Embryonic facial prominence (tissue), 1 donor: Measurements from ENCODE around the gene MTX3.

Source experiments
- DNase-seq: peaks from one replicate; pipeline ENCODE4 v3.0.0-alpha.2; 2016; ENCODE audit errors: extremely low spot score

The MTX3 gene

DNA sequence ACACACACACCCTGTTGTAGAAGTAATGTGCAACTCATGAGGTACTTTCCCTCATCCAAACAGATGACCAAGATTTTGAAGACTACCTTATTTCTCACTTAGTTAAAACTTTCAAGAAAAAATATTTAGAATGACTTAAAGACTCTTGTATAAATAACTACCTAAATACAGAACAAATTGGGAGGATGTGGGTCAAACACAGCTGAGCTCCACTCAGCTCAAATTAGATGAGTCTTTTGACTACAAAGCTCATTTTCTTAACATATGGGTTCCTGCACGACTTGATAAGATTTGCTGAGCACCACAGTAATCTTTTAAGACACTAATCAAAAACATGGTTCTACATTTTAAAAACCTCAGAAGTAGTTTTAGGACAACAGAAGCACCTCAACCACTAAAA, 8.9 kb downstream of the MTX3 start:
- no peak for DNase-seq

DNA sequence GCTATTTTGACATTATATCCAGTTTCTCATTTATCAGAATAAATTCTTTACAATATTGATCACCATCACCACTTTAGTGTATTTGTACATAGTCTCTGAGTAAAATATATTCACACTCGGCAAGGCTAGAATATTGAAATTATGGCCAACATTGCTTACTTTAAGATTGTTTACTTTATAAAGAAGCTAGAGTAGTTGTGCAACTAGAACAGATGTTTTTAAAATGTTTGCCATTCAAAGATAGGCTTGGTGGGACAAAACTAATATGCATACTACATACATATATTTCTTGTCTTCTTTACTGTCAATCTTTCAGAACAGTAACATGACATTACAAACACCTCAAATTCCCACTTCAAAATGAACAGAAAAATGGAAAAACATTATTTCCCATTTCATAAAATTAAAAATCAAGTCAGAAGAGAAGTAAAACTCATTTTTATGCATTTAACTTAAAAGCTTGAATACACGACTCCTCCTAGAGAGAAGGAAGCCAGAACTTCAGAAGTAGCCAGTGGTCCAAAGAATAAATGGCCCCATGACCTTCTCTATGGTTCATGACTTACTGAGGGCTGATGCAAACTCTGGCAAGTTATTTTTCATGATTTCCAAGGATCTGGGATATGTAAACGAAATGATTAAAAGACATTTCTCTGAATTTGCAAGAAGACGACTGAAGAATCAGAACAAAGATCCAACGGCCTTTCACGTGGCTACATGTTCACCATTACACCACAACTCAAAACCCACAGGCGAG, 14.1 kb downstream of the MTX3 start:
- no peak for DNase-seq

GRCh38 chr5:79975422-79975821, 15.6 kb downstream of the MTX3 start:
- no peak for DNase-seq

DNA sequence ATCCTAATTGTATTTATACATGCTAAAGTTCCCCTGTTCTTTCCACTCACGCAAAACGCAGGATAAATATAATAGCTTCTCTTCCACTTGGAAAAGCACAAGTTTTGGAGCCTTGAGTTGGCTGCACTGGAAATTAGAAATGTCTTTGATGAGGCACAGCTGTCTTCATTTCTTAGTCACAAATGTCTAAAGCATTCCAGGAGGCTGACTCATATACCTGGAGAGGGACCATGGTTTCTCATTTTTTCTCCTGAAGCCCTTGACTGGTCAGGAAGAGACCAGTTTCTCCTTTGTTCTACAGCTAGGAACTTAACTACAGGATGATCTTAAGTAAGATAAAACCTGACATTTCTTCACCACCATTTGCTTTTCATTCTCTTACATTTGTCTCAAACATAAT, 16.2 kb downstream of the MTX3 start:
- DNase-seq = no peak

DNA sequence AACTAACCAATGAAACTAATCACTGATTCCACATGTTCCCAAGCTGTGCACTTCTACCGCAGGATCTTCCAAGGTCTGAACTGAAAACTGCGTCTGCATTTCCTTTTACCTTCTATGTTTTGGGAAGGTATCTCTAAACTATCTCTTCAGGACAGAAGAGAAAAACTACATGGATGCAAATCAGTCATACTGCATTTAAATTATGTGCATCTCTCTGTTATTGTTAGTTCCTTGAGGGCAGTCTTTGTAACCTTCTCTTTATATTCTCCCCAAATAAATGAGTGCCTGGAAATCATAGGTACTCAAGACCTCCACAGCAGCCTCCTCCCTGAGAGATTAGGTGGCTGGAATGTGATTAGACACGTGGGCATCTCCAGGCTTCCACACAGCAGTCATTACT, 17.1 kb downstream of the MTX3 start:
- DNase-seq = no peak

DNA sequence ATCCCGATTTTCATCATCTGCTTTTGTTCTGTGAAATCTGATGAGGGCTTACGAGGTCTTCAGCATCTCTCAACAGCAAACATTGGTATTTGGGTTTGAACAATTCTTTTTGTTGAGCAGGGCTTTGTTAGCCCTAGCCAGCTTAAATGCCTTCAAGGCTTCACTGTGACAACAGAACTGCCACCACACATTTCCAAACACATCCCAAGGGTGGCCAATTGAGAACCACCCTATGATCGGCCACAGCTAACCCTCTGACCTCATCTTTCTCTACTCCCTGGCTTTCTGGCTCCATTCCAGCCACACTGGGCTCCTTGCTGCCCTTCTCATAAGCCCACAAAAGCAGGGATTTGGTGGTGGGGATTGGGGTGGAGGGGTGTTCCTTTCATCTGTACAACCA, 17.6 kb downstream of the MTX3 start:
- DNase-seq = no peak

DNA sequence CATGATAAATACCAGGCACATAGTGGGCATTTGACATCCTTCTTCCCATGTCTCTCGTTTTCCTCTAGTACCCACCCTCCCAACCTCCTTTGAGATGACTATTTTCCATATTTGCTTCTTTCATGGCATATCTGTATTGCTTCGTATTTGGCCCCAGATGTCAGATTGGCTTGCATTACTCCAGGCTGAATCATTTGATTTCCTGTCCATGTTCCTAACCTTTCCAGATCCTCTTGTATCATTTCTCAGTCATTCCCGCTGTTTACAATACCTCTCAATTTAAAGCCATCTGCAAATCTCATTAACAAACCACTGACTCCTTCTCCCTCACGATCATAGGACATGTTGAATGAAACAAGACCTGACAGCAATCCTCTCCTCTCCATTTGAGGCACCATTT, 19.9 kb downstream of the MTX3 start:
- no peak for DNase-seq

DNA sequence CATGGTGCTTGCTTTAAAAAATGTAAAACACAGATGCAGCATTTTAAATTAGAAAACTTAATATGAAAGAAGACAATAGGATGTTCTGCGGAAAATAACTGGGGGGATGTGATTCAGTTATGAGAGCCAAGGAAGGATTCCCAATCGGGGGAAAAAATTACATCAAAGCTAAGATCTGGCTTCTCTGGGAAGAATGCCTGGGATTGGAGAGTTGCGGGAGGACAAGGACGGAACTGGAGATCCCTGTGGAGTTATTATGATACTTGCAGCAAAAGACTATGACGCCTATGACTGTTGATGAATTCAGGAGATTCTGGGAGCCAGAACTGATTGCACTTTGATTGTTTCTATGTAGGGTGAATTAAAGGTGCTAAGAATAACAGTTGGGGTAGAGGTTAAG, 24.6 kb downstream of the MTX3 start:
- no peak for DNase-seq

GRCh38 chr5:79964136-79964535, 26.9 kb downstream of the MTX3 start:
- no peak for DNase-seq

DNA sequence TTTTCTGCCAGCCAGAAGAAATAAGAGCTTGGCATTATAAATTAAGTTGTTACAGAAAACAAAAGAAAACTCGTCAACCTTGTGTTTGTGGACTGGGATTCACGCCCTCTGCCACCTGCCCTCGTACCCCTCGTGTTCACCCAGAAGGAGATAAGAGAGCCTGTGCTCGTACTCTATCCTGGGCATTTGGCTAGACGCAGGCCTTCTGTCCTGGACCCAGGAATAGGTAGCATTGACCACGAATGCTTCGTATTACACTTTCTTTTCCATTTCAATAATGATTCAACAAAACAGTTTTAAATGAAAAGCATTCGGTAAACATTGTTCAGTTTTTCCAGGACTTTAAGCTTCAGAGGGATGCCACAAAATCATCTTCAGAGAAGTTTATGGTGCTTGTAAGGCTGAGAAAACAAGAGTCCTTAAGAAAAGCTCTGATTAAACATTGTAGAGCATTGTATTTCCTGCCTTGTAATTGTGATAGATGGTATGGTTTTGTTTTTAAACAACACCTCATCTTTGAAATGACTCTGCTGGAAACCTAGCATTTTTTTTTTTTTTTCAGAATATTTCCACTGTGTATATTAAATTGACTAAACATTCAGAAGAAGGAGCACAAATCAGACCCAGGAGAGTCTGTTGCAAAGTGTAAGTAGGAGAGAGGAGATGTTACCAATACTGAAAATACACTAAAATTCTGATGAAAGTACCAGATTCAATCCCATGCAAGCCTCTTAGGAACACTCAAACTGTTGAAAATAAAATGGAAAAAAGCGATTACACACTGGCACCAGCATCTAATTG, 27.6 kb downstream of the MTX3 start:
- DNase-seq = no peak

GRCh38 chr5:79962575-79963222, 28.4 kb downstream of the MTX3 start:
- DNase-seq = no peak

- no peak for DNase-seq
These were observed 29.1 kb downstream of the MTX3 start for GRCh38 chr5:79961716-79962574.

DNA sequence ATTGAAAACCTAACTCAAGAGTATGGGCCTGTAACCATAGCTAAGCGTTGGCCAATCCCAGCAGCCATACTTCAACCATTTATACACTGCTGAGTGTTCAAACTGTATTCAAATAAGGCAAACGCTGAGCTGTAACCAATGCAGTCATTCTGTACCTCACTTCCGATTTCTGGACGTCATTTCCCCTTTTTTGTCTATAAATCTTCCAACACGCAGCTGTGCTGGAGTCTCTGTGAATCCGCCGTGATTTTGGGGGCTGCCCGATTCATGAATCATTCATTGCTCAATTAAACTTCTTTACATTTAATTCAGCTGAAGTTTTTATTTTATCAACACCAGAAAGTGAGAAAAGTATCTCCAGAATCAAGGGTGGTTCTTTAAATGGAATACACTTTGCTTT, 31.7 kb downstream of the MTX3 start:
- DNase-seq = no peak

DNA sequence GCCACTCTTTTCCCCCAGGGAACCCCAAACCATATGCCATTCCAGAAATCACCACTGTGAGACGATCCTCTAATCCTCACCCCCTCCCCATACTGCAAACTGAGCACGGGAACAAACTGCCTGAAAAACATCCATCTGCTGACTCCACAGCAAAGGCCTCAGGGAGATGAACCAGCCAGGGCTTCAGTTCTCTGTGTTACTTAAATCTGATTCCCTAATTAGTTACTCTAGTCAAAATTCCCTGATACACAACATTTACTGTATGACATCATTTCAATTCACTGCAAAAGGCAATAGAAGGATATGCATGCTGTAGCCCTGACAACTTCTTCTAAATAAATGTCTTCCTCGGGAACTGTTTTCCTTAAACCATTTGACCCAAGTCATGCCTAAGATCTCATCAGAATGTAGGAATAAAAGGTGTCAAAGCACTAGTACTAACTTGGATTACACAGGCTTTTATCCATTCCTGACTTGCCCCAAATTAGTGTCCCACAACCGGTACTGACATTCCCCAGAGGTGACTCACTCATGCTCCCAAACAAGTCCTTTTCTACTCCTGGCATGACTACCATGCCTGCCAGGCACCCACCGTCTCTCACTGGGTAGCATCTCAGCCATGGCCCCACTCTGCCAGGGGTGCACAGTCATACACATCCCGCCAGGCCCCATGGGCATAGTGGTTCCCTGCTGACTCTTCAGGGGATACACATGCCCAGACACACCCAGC, 35.0 kb downstream of the MTX3 start:
- no peak for DNase-seq

DNA sequence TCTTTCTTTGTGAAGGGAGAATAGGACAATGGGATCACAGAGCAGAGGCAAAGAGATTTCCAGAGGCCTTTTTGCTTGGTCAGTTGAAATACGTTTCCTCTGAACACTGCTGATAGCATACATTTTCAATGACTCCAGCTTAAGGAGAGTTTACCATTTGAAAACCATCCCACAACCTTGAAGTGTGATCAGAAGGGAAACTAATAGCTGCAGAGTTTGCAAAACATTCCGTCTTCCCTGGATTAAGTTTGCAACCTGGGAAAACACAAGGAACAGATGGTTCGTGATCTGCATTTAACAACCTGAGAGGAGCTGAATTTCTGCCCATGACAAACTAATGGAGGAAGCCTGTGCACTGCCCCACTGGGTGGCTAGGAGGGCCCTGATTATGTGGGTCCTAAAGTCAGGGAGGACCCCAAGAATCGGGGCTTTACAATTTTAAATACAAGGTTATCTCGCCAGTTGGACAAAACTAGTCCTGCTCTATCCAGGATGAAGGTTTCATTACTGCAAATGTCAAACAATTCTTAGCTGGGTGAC, 35.6 kb downstream of the MTX3 start:
- DNase-seq = no peak

GRCh38 chr5:79954620-79955019, 36.4 kb downstream of the MTX3 start:
- no peak for DNase-seq

GRCh38 chr5:79947567-79947966, 43.5 kb downstream of the MTX3 start:
- DNase-seq = no peak

DNA sequence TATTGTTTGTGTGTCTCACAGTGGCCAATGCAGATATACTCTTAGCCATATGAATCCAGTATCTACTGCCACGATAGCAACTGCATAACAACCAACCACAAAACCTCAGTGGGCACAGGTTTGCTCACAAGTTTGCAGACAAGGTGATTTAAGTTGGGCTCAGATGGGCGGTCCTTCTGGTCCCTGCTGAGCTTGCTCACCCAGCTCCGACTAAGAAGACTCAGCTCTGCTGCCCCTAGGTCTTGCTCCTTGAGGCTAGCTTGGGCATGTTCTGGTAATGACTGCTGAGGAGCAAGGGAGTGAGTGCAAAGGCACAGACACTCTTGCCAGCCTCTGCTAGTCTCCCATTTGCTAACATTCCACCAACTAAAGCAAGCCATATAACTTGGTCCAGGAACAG, 52.6 kb downstream of the MTX3 start:
- DNase-seq = no peak

- no peak for DNase-seq
These were observed 54.3 kb downstream of the MTX3 start for GRCh38 chr5:79936646-79937216.

DNA sequence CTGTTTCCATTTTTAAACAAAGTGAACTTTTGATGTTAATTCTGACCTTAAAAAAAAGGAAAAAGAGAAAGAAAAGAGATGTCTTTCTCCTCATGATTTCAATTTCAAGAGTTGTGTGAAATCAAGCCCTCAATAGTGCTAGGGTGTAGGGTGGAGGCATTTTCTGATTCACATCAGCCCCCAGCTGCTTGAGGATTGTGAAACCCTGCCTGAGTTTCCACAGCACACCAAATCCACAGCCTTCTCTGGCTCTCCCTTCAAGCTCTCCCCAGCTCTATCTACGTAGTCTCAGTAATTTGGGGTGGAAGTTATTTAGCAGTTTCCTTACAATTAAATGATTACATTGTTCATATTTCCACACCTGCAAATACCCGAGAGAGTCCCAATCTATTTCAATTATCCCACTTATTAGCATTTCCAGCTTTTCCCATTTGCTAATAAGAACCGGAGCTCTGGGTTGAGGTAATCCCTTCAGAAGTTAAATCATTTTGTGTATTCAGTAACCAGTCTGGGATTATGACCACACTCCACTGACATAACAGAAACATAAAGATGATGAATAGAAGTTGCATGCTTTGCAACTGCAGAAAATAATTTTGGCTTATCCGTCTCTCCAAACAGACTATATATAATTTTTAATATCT, 54.9 kb downstream of the MTX3 start:
- no peak for DNase-seq
